GM12892 (cell line): Measurements from ENCODE around the gene CASKIN2.

ENCODE experiments used
- POLR2A ChIP-seq: IDR thresholded peaks from 2 replicates; pipeline ENCODE4 v1.6.1; 2011; ENCODE audit warnings: low read depth, low read length, control low read depth
- POLR2AphosphoS5 ChIP-seq: IDR thresholded peaks from 2 replicates; pipeline ENCODE4 v1.6.1; 2011; ENCODE audit warnings: low read depth, low read length, control low read depth
- TAF1 ChIP-seq: IDR thresholded peaks from 2 replicates; pipeline ENCODE4 v1.6.1; 2011; ENCODE audit warnings: low read depth, mild to moderate bottlenecking, control low read depth, low read length, borderline replicate concordance

DNA sequence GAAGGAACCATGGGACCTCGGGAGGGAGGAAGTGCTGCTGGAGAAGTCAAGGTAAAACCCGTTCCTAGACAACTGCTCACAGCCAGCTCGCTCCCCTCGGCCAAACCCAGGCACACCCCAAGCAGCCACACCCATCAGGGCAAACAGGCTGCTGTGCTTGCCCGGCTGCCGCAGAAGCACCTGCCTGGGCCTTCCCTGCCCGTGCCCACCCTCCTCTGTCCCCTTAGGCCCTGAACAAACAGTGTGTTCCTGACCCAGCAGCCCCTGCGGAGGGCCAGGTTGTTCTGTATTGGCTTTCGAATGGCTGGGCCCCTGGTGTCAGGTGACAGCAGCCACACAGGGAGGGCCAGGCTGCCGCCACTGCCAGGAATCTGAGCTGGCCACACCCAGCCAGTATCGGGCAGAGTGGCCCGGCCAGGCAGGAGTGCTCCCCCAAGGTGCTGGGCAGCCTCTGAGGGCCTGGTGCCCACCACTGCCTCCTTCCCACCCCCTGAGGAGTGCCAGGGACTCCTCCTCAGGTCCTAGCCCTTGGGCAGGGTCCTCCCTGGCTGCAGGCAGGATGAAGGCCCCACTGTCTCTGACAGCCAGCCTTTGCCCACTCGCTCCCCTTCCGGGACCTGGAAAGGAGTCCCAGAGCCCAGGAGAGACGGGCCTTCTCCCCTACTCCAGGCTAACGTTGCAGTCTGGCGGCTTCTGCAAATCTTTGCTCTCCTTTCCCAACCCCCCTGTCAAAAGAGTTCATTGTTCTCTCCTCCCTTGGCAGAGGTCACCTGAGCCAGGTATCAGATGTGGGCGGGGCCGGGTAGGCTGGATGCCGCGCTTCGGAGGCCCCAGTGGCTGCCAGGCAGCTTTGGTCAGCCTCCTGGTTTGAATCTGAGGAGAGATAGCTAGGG is 34.2 kb upstream of the CASKIN2 start:
- TF ChIP-seq POLR2A (no peak), POLR2AphosphoS5 (no peak), TAF1 (no peak)
